Germinal center (tissue), 1 donor: ENCODE measurements around the gene TEX264.

ENCODE experiments used
- DNase-seq: peaks from one replicate; pipeline ENCODE4 v3.0.0; 2012; ENCODE audit warnings: mixed read lengths, low spot score

Gene TEX264

GRCh38 chr3:51698209-51698608 is 27.2 kb downstream of the TEX264 start:
- DNase-seq = no peak

GRCh38 chr3:51700403-51700802 is 29.4 kb downstream of the TEX264 start:
- no peak for DNase-seq

- DNase-seq = no peak
These were observed 31.1 kb downstream of the TEX264 start for GRCh38 chr3:51702156-51702555.

- no peak for DNase-seq
These were observed 32.2 kb downstream of the TEX264 start for GRCh38 chr3:51703068-51703760.

DNA sequence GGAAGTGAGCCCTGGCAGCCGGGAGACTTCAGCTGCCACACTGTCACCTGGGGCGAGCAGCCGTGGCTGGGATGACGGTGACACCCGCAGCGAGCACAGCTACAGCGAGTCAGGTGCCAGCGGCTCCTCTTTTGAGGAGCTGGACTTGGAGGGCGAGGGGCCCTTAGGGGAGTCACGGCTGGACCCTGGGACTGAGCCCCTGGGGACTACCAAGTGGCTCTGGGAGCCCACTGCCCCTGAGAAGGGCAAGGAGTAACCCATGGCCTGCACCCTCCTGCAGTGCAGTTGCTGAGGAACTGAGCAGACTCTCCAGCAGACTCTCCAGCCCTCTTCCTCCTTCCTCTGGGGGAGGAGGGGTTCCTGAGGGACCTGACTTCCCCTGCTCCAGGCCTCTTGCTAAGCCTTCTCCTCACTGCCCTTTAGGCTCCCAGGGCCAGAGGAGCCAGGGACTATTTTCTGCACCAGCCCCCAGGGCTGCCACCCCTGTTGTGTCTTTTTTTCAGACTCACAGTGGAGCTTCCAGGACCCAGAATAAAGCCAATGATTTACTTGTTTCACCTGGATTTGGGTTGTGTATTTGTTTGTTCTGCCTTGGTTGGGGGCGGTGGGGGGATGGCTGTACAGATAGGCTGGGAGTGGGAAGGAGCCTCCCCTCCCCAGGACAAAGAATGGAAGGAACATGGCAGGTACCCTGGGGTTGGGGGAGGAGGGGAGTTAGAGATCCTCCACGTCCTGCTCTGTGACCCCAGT is 32.9 kb downstream of the TEX264 start:
- DNase-seq = no peak

DNA sequence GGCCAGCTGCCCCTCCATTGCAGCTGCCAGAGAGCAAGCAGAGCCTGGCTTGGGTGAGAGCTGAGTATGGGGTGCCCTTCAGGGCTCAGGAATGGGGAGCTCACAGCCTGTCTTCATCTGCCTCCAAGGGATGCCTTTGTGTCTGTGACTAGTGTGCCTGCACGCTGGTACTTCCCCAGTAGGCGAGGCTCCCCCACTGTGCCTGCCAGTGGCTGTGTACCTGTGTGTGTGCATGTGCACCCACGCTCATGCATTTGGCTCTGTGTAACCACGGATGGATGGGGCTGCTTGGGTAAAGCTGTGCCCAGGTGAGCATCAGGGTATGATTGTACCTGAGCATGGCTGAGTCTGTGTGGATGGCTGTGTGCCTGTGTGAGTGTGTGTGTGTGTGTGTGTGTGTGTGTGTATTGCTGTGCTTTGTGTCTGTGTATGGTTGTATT is 33.5 kb downstream of the TEX264 start:
- no peak for DNase-seq

GRCh38 chr3:51705276-51706020 is 34.4 kb downstream of the TEX264 start:
- DNase-seq = no peak

GRCh38 chr3:51706021-51706485 is 35.0 kb downstream of the TEX264 start:
- no peak for DNase-seq

DNA sequence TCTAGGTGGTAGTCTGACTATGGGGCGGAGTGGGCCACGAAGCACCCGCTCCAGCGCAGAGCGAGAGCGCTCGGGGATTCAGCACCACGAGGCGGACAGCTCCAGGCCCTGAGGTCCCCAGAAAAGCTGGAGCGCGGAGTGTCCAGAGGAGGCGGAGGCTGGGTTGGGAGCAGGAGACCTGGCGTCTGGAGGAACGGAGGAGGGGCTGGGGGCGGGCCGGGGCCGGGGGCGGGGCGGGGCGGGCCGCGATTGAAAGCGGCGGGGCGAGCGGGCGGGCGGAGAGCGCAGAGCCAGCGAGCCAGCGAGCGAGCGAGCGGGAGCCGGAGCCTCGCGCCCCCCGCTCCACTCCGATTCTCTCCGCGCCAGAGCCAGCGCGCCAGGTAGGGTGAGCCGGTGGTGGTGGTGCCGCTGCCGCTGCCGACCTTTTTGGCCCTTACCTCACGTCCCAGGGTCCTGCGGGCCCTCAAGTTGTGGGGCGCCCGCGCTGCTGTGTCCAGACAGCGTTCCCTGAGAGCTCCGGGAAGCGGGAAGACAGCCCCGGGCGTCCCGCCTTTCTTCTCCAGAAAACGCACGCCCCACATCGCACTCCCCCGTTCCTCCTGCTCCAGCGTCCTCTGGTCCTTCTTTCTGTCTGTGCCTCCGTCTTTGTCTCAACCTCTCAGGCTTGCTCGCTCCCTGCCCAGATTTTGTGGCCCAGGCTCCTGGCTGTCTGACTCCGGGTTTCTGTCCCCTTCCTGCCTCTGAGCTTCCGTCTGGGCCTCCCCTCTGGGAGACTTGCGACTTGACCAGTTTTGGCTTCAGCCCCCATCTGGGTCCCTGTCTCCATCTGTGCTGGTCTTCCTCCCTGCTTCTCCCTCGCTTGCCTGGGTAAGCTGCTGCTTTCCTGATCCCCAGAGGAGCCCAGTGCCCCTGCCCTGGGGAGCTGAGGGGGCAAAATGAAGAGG is 36.0 kb downstream of the TEX264 start, which contains the start of gene GRM2:
Gene GRM2 (plus strand): TSS at position 281 of the 944 bp plus-strand sequence. CDS start 1,916 bp downstream, outside the sequence.
- DNase-seq = peak; percentile 30

DNA sequence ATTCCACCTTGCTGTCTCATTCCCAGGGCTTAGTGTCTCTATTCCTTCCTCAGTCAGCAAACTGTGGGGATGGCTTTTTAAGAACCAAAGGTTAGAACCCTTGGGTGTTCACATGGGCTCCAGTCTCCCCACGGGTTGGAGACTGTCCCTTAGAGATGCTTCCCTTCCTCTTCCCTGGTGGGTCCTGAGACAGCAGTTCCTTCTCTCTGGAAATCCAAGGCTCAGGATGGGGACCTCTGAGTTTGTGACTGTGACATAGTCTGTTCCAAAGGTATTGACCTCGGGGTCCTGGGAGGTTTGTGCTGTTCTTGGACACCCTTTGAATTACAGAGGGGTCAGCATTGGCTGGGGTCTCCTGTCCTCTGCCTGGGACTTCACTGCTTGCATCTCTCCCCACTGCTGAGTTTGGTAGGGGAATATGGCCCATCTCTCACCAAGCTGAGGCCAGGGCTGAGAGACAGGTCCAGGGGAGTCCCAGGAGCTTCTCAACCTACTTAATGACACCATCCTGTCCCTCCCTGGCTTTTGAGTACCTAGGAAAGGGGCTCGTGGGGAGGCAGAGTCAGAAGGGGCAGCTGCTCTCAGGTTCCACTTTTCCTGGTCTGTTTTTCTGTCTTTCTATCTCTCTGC is 37.3 kb downstream of the TEX264 start:
- DNase-seq = no peak

- no peak for DNase-seq
These were observed 38.0 kb downstream of the TEX264 start for GRCh38 chr3:51709004-51709420.

- no peak for DNase-seq
These were observed 38.6 kb downstream of the TEX264 start for GRCh38 chr3:51709675-51710074.

GRCh38 chr3:51710631-51711351 is 39.7 kb downstream of the TEX264 start:
- DNase-seq = no peak

- DNase-seq = no peak
These were observed 40.4 kb downstream of the TEX264 start for GRCh38 chr3:51711352-51712037.

DNA sequence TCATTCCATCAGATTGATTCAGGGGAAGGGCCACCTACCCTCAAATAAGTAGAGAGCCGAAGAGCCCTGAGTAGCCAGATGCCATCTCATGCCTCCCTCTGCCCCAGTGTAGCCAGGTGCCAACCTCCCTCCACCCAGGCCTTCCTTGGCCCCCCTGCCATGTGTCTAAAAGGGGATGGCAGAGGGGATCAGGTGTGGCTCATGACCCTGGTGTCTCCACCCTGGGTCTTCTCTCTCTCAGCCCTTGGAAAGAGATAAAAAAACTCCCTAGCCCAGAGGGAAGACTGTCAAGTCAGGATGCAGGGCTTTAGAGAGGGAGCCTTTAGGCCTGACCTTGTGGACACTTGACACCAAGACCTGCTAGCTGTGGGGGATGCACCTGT is 41.0 kb downstream of the TEX264 start:
- no peak for DNase-seq

DNA sequence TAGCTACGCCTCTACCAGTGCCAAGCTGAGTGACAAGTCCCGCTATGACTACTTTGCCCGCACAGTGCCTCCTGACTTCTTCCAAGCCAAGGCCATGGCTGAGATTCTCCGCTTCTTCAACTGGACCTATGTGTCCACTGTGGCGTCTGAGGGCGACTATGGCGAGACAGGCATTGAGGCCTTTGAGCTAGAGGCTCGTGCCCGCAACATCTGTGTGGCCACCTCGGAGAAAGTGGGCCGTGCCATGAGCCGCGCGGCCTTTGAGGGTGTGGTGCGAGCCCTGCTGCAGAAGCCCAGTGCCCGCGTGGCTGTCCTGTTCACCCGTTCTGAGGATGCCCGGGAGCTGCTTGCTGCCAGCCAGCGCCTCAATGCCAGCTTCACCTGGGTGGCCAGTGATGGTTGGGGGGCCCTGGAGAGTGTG is 41.5 kb downstream of the TEX264 start:
- peak; percentile 1 for DNase-seq

GRCh38 chr3:51712963-51713362 is 41.9 kb downstream of the TEX264 start:
- no peak for DNase-seq

- DNase-seq = peak; percentile 1
These were observed 44.4 kb downstream of the TEX264 start for GRCh38 chr3:51715231-51715976.

DNA sequence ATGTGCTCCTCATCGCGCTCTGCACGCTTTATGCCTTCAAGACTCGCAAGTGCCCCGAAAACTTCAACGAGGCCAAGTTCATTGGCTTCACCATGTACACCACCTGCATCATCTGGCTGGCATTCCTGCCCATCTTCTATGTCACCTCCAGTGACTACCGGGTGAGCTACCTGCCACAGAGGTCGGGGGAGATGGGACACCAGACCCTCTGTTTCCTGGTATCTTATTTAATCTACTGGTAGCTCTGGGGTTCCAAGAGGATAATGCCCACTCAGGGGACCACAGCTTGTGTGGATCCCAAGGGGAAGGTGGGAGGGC is 44.9 kb downstream of the TEX264 start:
- no peak for DNase-seq
